OCI-LY3 (cell line): ENCODE measurements around the gene MARCHF3.

Experiments used
- H2AFZ ChIP-seq: fragments of 200-600, 300-600 bp; shearing (Covaris generic); 2 replicates; pipeline ENCODE4 v1.6.0; 2014; ENCODE audit warnings: antibody characterized with exemption, low read depth, low read length
- H3K27ac ChIP-seq: fragments of 200-600, 300-600 bp; sonication (generic); 2 replicates; pipeline ENCODE4 v1.5.1; 2014; ENCODE audit warnings: mild to moderate bottlenecking, low read length, moderate library complexity, mixed read lengths
- H3K27me3 ChIP-seq: fragments of 200-600, 300-600 bp; sonication (generic); 2 replicates; pipeline ENCODE4 v1.6.1; 2014; ENCODE audit warnings: low read depth, low read length, mixed read lengths
- H3K36me3 ChIP-seq: fragments of 200-600, 300-600 bp; sonication (generic); replicated peaks from 2 replicates; pipeline ENCODE3; 2014; ENCODE audit warnings: low read depth, low read length, mixed read lengths
- H3K4me1 ChIP-seq: fragments of 300-600, 200-600 bp; sonication (generic); 2 replicates; pipeline ENCODE4 v1.6.1; 2014; ENCODE audit warnings: low read length, mixed read lengths
- H3K4me2 ChIP-seq: fragments of 200-600, 300-600 bp; sonication (generic); 2 replicates; pipeline ENCODE4 v1.6.1; 2014; ENCODE audit warnings: low read length, mixed read lengths
- H3K4me3 ChIP-seq: fragments of 300-600, 200-600 bp; sonication (generic); 2 replicates; pipeline ENCODE4 v1.5.1; 2014; ENCODE audit warnings: antibody characterized with exemption, mild to moderate bottlenecking, low read length, moderate library complexity
- H3K79me2 ChIP-seq: fragments of 300-600, 200-600 bp; shearing (Covaris generic); 2 replicates; pipeline ENCODE4 v1.6.1; 2014; ENCODE audit warnings: mild to moderate bottlenecking, low read length, mixed read lengths
- H3K9ac ChIP-seq: fragments of 300-600, 200-600 bp; shearing (Covaris generic); 2 replicates; pipeline ENCODE4 v1.6.0; 2014; ENCODE audit warnings: mild to moderate bottlenecking, low read length, moderate library complexity
- H3K9me3 ChIP-seq: fragments of 200-600, 300-600 bp; shearing (Covaris generic); 2 replicates; pipeline ENCODE4 v1.6.1; 2014; ENCODE audit warnings: low read length, mixed read lengths; ENCODE audit not compliant: insufficient read depth
- H4K20me1 ChIP-seq: fragments of 200-600, 300-600 bp; sonication (generic); 2 replicates; pipeline ENCODE4 v1.6.1; 2016; ENCODE audit warnings: low read length, mixed read lengths; ENCODE audit not compliant: insufficient read depth
- EZH2phosphoT487 ChIP-seq: fragments of 200-600 bp; shearing (Covaris generic); IDR thresholded peaks from 2 replicates; pipeline ENCODE4 v1.6.1; 2018; ENCODE audit warnings: antibody characterized with exemption, mixed run types, low read depth
- TF ChIP-seq, protein P1 (sequence below): fragments of 200-600, 300-600 bp; sonication (generic); IDR thresholded peaks from 2 replicates; pipeline ENCODE4 v1.5.1; 2014; ENCODE audit warnings: antibody characterized with exemption, low read length, low read depth

Gene MARCHF3, protein sequence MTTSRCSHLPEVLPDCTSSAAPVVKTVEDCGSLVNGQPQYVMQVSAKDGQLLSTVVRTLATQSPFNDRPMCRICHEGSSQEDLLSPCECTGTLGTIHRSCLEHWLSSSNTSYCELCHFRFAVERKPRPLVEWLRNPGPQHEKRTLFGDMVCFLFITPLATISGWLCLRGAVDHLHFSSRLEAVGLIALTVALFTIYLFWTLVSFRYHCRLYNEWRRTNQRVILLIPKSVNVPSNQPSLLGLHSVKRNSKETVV

DNA sequence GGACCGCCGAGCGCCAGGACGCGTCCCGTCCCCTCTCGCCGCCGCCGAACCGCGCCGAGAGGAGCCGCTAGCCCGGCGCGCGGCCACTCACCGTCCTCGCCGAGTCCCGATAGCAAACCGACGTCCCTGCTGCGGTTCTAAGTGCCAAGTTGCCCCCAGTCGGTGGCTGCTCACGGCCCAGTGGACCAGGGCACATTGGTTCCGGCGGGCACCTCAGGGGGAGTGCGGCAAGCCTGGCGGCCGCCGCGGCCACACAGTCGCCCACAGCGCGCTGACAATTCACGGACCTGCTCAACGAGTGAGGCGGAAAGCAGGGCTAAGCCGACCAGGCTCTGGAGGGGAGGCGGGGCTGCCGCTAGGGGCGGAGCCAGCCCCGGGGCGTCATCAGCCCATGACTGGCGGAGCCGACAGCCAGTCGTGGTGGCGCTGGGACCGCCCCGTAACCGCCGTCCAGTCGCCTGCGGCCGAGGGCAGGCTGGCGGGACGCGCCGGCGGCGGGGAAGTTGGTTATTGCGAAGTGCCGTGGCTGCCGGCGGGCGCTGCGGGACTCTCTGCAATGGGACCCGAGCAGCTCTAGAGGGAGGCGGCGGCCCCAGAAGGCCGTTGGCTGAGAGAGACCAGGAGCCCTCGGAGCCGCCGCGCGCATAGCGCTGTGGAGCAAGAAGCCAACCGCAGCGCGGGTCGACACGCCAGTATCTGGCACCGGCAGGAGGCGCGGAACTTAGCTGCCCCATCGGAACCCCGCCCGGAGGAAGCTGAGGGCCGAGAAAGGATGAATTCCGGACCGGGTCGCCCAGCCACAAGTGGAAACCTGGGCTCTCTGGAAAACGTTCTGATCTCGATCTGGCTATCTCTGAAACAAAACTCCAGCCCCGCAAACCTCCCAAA lies at the start of gene MARCHF3:
TSS of gene MARCHF3 (minus strand) at position 300 of the 888 bp plus-strand sequence. CDS start 112,387 bp downstream, outside the sequence.
- Histone ChIP-seq H3K4me3 (peak within 1 kb of the TSS; percentile 90), H3K27ac (peak within 1 kb of the TSS; percentile 27; the same call in 1 of the 2 replicates), H2AFZ (peak within 1 kb of the TSS; percentile 94), H3K36me3 (no peaks in the 10 kb centered on the region), H4K20me1 (no peaks in the 10 kb centered on the region), H3K9me3 (no peaks in the 10 kb centered on the region), H3K4me2 (peak within 1 kb of the TSS; percentile 96), H3K4me1 (peaks cover 15% of the 10 kb centered on the region), H3K79me2 (peaks cover 8% of the 10 kb centered on the region; the same call in 1 of the 2 replicates), H3K9ac (peak within 1 kb of the TSS; percentile 74), H3K27me3 (no peaks in the 10 kb centered on the region; the same call in 1 of the 2 replicates)
- no peak for TF ChIP-seq EZH2phosphoT487
- TF ChIP-seq, protein P1, sequence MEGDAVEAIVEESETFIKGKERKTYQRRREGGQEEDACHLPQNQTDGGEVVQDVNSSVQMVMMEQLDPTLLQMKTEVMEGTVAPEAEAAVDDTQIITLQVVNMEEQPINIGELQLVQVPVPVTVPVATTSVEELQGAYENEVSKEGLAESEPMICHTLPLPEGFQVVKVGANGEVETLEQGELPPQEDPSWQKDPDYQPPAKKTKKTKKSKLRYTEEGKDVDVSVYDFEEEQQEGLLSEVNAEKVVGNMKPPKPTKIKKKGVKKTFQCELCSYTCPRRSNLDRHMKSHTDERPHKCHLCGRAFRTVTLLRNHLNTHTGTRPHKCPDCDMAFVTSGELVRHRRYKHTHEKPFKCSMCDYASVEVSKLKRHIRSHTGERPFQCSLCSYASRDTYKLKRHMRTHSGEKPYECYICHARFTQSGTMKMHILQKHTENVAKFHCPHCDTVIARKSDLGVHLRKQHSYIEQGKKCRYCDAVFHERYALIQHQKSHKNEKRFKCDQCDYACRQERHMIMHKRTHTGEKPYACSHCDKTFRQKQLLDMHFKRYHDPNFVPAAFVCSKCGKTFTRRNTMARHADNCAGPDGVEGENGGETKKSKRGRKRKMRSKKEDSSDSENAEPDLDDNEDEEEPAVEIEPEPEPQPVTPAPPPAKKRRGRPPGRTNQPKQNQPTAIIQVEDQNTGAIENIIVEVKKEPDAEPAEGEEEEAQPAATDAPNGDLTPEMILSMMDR, result peak; percentile 25; the same call in 1 of the 2 replicates

DNA sequence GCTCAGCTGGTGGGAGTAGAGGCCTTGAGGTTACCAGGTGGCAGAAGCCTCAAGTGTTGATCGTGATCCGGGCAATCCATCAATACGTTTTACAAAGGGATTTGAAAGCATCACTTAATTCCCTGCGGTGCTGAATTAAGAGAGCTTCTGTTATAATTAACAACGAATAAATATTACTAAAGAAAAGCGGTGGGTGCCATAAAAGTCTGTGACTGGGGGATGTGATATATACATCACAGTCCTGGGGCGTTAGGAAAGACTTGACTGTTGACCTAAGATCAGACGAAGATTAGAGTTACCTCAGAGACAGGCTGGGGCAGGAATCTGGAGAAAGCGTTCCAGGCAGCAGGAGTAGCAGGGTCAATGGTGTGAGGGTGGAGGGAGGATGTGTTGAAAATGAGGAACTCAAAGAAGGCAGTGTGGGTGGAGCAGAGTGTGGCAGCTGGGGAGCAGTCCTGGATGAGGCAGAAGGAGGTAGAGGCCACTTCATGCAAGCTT lies 49.7 kb upstream of the MARCHF3 start:
- TF ChIP-seq, protein P1, result no peak
- no peak for TF ChIP-seq EZH2phosphoT487
- Histone ChIP-seq H3K36me3 (no peaks in the 10 kb centered on the region), H3K4me1 (no peaks in the 10 kb centered on the region), H3K27ac (no peak overlapping the region), H4K20me1 (no peaks in the 10 kb centered on the region), H2AFZ (no peak overlapping the region), H3K27me3 (no peaks in the 10 kb centered on the region), H3K9ac (no peak overlapping the region), H3K79me2 (no peaks in the 10 kb centered on the region), H3K4me2 (no peak overlapping the region), H3K4me3 (no peak overlapping the region), H3K9me3 (no peaks in the 10 kb centered on the region)

GRCh38 chr5:127077366-127077765 lies 47.0 kb upstream of the MARCHF3 start:
- H3K9me3 ChIP-seq, result no peaks in the 10 kb centered on the region
- TF ChIP-seq, protein P1, result no peak
- no peaks in the 10 kb centered on the region for H4K20me1 ChIP-seq
- H3K27me3 ChIP-seq, result no peaks in the 10 kb centered on the region
- H3K27ac ChIP-seq, result no peak overlapping the region
- no peaks in the 10 kb centered on the region for H3K36me3 ChIP-seq
- no peak overlapping the region for H2AFZ ChIP-seq
- H3K4me1 ChIP-seq, result peaks cover 6% of the 10 kb centered on the region; the same call in 1 of the 2 replicates
- no peak overlapping the region for H3K4me2 ChIP-seq
- H3K4me3 ChIP-seq, result no peak overlapping the region
- no peak overlapping the region for H3K9ac ChIP-seq
- no peaks in the 10 kb centered on the region for H3K79me2 ChIP-seq
